Forelimb muscle (tissue), 1 donor: ENCODE measurements around the gene NRSN2. TPM values are rescaled to one million over a fixed set of nuclear protein-coding genes. Genes with fewer than 3 reads are reported as not detected.
"Not testable (repeated sequence)": the region's sequence is repeated elsewhere in the genome, so short reads cannot be mapped to it uniquely, and the experiment has no call there.

ENCODE experiments used
- DNase-seq: peaks from one replicate; pipeline ENCODE4 v3.0.0-alpha.2; 2013; ENCODE audit warnings: low read depth
- polyA plus RNA-seq: library from polyadenylated mRNA; unstranded; fragments of 120-200 nt; gene quantifications from one replicate; pipeline ENCODE4 v1.2.1, GENCODE V29; 2013; ENCODE audit not compliant: insufficient read length

The NRSN2 gene
- polyA plus RNA-seq, 1 donor: 24.4 TPM

GRCh38 chr20:354298-354977 is 7.5 kb downstream of the NRSN2 start:
- DNase-seq: peak; percentile 61

GRCh38 chr20:356154-356553 is 9.2 kb downstream of the NRSN2 start:
- not testable (repeated sequence) for DNase-seq

- no peak for DNase-seq
Measured at GRCh38 chr20:356745-357144, 9.8 kb downstream of the NRSN2 start.

GRCh38 chr20:358891-359555 is 12.1 kb downstream of the NRSN2 start:
- no peak for DNase-seq

- no peak for DNase-seq
Measured at GRCh38 chr20:361561-361960, 14.7 kb downstream of the NRSN2 start.

GRCh38 chr20:362271-363254 is 15.7 kb downstream of the NRSN2 start:
- no peak for DNase-seq

GRCh38 chr20:363319-364078 is 16.6 kb downstream of the NRSN2 start:
- DNase-seq: no peak

- DNase-seq: no peak
Measured at GRCh38 chr20:364905-365794, 18.2 kb downstream of the NRSN2 start.

- DNase-seq: no peak
Measured at GRCh38 chr20:366041-366718, 19.3 kb downstream of the NRSN2 start.

GRCh38 chr20:366719-367485 is 20.0 kb downstream of the NRSN2 start:
- no peak for DNase-seq

GRCh38 chr20:367486-367887 is 20.6 kb downstream of the NRSN2 start:
- DNase-seq: no peak

- no peak for DNase-seq
Measured at GRCh38 chr20:368915-369314, 22.0 kb downstream of the NRSN2 start.

GRCh38 chr20:370151-370600 is 23.3 kb downstream of the NRSN2 start:
- DNase-seq: no peak

GRCh38 chr20:370977-371754 is 24.3 kb downstream of the NRSN2 start:
- DNase-seq: no peak

- peak; percentile 14 for DNase-seq
Measured at GRCh38 chr20:371755-372542, 25.0 kb downstream of the NRSN2 start.

GRCh38 chr20:372543-373082 is 25.7 kb downstream of the NRSN2 start:
- DNase-seq: not testable (repeated sequence)
